Measurements from ENCODE around the gene MKS1.

The MKS1 gene

DNA sequence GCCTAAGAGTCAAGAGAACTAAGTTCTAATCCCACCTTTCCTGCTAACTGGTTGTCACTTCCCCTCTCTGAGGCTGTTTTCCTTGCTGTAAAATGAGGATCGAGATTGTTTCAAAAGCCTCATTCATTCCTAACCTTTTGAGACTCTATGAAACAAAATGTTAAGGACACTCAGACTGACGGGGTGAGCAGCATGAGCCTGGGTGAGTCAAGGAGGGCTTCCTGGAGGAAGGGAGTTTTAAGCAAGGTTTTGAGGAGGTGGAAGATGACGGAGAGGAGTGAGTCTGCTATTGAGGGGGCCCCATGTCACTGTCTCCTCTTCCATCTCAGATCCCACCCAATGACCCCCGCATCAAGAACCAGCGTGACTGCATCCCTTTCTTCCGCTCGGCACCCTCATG, 22.4 kb downstream of the MKS1 start:
- no peak for DNase-seq

DNA sequence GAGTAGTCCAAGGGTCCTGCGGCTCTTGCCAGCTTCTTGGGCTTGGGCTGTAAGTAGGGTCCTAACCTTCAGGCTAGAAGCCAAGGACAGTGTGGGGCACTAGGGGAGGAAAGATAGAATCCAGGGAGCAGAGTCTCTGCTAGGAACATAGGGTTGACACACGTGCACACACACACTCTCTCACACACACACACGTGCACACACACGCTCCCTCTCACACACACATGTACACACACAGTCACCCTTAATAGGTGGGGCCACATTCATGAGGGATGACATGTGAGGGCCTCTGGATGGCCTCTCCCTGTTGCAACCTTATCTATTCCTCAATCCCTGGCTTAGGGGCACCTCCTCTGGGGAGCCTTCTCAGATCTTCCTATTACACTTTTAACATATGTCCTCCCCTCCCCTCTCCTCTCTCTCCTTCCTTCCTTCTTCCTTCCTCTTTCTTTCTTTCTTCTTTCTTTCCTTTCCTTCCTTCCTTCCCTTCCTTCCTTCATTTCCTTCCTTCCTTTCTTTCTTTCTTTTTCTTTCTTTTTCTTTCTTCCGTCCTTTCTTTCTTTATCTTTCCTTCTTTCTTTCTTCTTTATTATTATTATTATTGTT, 23.4 kb downstream of the MKS1 start:
- no peak for DNase-seq

DNA sequence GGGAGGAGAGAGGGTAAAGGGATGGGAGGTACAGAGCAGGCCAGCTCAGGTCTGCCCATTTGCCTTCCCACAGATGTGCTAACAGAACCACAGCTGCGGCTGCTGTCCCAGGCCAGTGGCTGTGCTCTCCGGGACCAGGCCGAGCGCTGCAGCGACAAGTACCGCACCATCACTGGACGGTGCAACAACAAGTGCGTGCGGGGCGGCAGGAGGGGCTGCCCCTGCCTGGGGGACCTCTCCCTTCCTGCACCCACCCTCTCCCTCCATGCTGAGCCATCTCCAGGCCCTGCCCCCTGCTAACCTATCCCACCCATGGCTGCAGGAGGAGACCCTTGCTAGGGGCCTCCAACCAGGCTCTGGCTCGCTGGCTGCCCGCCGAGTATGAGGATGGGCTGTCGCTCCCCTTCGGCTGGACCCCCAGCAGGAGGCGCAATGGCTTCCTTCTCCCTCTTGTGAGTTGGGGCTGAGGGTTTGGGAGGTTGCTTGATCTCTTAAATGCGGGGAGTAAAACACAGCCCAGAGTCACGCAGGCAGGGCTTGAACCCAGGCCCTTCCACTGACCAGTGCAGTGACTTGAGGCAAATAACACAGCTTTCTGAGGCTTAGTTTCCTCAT, 25.3 kb downstream of the MKS1 start:
- no peak for DNase-seq

DNA sequence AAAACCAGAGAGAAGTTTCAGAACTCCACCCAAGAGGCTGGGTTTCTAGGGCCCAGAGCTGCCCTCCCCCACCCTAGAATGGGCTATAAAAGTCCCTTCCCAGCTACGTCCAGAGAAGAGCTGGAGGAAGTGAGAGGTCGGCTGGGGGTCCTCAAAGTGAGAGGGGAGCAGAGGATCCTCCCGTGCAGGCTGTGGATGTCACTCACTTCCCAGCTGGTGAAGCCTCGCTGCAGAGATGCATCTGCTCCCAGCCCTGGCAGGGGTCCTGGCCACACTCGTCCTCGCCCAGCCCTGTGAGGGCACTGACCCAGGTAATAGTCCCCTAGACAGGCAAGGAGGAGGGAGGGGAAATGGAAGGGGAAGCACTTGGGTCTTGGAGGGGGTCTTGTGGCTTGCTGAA, 26.4 kb downstream of the MKS1 start, which contains the start of gene EPX:
Gene EPX, plus strand, starts transcription at position 115 of the 400 bp plus-strand sequence. Its CDS starts 121 bp downstream, at position 236.
- DNase-seq: no peak

DNA sequence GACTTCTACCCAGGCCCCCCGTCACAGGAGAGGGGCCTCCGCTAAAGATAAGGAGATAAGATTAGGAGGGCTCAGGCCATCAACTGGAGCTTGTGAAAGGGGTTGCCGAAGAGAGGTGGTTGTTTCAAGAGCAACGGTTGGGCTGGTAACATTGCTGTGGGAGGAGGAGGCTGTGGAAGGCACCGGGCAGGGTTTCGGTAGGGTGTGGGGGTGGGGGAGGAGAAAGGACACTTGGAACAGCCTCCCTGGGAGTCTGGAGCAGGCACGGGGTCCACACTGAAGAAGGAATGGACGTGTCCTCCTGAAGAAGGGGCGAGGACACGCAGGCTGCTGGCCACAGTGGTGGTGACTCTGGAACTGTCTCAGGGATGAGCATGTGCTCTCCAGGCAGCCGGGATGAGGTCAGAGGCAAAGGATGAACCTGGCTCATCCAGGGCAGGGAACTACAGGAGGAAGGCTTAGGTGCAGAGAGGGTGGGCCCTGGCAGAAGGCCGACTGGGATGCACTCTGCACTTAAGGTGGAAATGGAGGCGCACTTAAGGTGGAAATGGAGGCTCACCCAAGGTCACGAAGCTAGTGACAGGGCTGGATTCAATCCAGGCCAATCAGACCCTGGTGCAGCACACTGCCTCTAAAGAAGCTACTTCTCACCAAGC, 27.7 kb downstream of the MKS1 start:
- DNase-seq: no peak

DNA sequence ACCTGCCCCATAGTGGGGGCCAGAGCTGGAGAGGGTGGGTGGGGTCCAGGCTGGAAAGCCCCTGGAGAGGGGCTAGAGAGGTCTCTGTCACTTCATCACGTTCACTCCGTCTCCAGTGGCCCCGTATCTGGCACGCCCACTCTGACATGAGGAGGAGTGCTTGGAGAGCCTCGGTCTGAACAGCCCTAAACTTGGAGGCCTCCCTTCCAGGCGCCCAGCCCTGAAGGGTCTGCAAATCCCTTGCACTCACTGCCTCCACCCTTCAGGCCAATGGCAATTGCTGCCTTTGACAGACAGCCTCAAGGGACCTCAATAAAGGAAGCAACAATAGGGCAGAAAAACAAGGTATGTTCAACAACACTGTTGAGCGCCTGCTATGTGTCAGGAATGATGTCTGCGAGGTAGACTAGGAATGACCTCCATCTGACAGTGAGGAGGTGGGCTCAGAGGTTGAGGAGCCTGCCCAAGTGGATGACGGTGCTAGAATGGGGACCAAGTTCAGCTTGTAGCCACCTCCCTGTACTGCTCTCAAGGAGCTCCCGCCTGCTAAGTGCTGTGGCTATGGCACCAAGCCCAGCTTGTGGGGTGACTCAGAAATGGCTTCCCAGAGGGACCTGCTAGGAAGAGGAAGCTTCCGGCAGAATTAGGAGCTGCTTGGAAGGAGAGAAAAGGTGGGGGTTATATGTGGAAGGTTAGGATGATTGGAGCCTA, 29.5 kb downstream of the MKS1 start:
- no peak for DNase-seq

DNA sequence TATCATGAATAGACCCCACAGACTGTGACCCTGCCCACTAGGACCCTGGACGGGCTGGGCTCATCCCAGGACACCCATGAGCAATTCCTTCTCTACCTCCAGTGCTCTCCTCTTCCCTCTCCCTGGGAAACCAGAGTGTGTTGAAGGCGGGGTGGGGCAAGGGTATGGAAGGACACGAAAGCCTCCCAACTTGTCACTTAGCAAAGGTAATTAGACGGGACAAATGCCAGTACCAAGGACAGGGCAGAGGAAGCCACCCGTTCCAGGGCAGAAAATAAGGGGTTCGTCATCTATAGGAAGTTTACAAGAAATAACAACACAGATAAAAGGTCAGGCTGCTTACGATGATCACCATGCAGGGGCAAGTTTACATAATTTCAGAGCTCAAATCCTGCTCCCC, 31.4 kb downstream of the MKS1 start:
- DNase-seq: no peak

DNA sequence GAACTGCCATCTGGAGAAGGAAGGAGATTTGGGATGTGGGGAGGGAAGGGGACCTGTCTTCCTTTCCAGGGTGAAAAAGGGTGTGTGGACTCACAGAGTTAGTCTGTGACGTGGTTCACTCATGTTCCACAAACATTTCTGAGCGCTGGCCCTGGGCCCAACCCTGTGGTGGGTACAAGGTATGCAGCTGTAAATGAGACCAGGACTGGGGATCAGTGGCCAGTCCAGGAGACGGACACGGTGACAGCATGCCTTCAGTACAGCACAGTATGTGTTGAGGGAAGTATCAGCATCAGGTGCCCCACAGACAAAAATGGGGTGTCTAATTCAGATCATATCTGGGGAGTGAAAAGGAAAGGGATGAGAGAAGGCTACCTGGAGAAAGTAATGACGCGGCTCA, 32.0 kb downstream of the MKS1 start:
- DNase-seq: no peak

DNA sequence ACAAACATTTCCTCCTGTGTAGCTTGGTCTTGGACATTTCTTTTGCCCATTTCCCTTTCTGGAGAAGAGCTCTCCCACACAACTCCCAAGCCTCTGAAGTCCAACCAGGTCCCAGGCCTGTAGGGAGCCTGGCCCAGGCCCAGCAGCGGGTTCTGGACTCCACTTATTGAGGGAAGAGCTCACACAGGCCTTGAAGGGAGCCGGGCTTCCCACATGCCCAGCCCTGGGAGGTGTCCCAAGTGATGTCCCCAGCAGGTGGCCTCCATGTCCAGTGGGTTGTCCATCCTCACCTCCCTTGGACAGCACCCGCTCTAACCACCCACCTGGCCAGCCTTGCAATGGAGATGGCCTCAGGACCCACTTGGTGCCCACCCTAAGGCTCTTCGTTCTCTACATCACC, 32.5 kb downstream of the MKS1 start:
- DNase-seq: no peak

DNA sequence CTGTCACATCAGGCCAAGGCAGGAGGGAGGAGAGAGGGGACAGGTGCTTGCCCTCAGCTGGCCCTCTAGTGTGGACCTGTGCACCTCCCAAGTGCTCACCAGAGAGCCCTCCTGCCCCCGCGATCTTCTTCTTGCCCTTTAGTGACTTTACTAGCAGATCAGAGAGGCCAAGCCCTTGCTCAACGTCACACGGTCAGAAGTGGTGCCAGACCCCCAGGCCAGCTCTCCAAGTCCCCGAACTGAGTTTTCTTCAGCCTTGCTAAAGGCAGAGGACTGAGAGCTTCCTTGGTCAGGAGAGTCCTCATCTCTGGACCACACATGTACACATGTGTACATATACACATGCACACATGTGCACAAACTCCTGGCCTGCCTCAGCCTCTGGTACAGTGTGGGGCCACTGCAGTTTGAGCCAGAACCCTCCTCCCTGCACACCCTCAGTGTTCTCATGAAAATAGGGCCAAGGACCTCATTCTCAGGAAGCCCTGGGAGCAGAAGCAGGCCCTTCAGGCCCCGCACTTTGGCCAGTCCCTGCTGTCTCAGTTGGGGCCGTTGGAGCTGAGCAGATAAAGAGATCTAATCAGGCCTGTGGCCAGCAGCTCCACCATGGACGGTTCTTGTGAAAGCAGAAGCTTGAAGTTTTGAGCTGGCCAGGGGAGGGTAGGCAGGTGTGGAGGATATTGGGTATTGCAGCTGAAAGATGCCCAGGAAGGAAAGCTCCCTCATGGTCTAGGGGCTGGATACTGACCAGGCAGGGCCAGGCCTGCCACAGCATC, 33.9 kb downstream of the MKS1 start:
- no peak for DNase-seq

DNA sequence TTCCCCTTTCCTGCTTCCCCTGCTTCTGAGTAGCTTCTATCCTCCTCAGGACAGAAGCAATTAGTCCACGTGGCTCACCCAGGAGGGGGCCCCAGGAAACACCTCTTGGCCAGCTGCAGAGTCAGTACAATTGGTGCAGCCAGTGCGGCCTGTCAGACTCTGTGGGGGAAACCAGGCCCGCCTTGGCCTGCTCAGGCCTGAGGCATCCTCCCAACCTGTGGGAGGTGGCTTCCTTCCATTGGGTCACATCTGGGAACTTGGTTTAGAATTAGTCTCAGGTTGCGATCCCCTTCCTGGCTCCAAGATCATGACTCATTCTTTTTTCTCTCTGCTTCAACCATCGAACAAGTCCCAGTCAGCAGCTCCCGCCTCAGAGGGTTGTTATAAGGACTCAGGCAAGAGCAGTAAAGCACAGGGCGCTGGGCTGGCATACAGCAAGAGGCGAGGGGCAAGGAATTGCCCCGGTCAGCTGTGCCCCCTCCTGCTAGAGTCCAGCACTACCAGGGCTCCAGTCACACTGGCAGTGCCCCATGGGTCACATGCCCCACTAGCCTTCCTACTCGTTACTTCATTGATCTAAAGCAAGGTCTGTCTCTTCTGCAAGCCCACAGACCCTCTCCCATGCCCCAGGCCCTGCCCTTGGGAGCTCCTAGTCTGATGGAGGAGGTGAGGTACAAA, 34.6 kb downstream of the MKS1 start:
- no peak for DNase-seq

DNA sequence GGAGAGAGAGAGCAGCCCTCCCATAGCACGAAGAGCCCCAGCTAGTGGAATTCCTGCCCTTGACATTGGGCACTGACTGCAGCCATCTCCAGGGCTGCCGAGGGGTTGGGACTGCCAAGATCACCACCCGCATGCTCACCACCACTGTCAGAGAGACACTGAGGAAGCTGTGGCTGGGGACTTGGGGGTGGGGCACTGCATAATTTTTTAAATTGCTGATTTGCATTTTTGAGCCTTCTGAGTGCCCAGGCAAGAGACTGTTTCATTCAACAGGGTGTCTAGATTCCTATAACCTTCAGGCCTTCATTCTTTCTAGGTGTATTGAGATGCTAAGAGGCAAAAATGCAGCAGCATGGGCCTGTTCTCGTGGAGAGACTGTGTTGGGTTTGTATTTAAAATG, 35.5 kb downstream of the MKS1 start:
- no peak for DNase-seq

DNA sequence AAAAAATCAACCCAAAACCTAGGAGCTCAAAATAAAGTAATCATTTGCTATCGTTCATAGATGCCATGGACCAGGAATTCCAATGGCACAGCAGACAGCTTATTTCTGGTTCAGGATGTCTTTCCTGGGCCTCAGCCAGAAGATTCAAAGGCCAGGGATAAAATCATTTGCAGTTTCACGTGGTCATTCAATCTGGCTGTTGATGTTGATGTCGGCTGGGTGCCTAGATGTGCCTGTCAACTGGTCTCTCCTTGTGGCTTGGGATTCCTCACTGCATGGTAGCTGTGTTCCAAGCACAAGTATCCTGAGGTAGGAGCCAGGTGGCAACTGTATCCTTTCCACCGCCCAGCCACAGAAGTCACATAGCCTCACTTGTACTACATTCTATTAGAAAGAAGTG, 37.3 kb downstream of the MKS1 start:
- no peak for DNase-seq

DNA sequence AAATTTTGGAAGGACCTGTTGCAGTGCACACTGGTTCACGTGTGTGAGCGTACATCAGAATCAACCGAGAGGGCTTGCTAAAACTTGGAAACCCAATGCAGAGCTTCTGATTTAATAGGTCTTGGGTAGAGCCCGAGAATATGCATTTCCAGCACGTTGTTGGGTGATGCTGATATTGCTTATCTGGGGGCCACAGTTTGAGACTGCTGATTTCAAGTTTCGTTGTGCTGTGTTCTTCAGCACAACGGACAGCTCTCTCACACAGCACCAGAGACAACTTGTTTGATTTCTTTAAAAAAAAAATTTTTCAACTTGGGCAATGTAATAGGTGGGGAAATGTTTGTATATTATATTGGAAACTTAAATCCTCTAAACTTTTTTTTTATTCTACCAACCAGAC, 42.9 kb downstream of the MKS1 start:
- no peak for DNase-seq

DNA sequence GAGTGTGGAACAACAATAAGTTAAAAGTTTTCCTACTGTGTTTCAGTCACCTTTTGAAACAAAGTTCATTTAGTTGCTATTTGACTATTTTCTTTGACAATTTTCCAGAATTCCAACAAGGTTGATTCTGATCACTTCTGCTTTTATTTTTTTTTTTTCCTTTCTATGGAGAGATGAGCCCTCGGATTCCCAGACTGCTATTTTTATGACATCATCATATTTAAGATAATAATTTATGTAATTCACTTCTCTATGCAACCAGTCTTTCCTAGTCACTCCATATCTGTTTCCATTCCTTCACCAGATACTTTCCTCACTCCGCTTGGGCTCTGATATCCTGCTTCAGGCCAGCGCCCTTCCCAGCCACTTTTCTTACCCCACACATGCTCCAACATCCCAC, 44.2 kb downstream of the MKS1 start:
- no peak for DNase-seq

DNA sequence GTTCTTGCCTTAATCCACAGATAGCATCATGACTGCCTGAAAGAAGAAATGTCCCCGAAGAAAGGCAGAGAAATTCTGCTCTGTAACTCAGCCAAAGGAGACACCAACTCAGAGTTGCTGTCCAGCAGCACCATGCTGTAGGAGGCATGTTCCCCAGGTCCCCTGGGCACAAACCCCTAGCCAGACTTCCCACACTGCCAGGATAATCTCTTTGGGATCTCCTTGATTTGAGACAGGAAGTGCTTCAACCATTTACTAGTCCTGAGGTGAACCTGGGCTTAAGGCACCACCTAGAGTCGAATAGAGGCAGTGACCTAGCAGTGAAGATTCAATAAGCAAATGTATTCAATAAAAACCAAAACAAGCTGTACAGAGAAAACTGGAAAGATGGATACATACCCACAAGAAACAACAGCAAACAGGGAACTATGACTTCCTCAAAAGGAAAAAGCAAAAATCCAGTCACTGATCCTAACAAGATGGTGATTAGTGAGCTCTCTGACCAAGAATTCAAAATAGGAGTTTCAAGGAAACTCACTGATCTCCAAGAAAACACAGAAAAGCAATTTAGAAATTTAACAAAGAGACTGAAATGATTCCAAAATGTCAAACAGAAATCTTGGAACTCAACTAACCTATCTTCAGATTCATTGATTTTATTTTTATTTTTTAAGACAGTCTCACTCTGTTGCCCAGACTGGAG, 46.5 kb downstream of the MKS1 start:
- peak; percentile 42 for DNase-seq

DNA sequence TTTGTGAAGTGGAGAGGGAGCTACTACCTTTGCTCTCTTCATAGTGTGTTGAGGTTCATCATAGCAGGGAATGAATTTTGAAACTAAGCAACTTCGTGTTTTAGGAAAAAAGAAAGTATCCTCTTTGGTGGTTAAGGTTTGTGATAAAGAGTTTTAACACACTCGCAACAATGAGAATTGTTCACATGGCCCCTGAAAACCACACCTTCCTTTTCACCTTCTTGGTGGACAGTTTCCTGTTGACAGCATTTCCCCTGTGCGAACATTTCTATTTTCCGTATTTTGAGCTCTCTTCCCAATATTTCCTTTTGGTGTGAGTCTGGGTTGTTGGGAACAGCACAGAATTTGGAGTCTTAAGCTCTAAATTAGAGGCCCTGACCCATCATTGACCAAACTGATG, 48.4 kb downstream of the MKS1 start:
- no peak for DNase-seq

DNA sequence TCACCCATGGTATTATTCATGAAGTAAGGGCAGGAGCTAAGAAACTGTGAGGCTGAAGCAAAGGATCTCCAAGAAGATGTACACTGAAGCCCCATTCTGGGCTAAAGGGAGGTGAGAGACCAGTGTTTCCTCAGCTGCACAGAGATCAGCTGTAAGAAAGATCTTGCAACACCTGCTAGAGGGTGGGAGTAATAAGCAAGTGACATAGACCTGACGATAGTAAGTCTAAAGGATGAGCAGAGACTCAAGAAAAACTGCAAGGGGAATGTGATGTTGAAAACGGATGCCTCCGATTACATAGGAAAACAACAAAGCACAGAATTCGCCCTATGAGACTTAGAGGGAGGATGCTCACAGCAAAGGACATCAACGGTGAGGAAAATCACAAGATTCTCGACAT, 52.4 kb downstream of the MKS1 start, which contains the start of gene OR4D2:
Gene OR4D2, plus strand, starts transcription at position 301 of the 400 bp plus-strand sequence. CDS start 2,674 bp downstream, outside the sequence.
- no peak for DNase-seq

DNA sequence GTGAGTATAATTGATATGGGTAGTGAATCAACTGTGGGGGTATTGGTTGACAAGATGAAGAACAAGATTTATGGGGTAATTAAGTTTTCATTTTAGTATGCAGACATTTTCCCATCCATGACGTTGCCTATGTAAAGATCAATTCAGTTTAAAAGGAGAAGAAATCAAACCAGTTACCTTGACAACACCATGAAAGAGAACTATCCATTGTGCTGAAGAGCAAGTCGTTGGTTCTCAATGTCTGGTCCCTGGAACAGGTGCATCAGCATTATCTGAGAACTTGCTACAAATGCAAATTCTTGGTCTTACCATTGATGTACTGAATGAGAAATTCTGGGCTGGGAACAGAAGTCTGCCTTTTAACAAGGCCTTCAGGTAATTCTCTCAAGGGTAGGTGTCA, 53.1 kb downstream of the MKS1 start:
- no peak for DNase-seq

DNA sequence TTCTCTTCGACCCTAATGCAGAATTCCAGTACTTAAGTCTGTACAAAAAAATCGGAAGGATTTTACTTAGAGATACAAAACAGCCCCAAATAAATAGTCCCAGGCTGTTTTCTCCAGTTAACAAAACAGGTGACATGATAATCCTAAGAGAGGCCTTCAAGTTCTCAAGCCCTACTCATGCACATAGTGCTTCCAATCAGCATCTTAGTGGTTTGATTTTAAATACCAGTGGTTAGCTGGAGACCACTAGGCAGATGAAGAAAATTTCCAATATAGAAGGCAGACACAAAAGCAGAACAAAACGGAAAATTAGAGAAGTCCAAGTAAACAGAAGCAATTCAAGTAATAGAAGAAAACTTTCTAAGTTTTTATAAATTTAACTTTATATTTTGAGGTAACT, 57.5 kb downstream of the MKS1 start:
- no peak for DNase-seq

DNA sequence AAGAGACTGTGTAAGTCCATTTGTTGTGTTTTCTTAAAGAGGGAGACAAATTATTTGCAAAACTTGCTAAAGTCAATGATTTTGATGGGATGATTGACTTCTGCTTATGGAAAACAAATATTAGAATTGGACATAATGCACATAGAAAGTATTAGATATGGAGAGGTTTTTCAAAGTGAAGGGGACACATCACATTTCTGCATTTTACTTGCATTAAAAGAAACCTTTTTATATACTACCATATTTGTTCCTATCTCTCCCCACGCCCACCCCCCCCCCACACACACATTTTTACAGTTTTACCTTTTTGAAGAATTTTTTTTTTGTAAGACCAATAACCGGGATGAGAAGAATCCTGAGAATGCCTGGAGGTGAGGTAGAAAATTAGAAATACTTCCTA, 60.9 kb downstream of the MKS1 start:
- no peak for DNase-seq
